ENCODE data around the gene MAP3K21.

MAP3K21 gene

DNA sequence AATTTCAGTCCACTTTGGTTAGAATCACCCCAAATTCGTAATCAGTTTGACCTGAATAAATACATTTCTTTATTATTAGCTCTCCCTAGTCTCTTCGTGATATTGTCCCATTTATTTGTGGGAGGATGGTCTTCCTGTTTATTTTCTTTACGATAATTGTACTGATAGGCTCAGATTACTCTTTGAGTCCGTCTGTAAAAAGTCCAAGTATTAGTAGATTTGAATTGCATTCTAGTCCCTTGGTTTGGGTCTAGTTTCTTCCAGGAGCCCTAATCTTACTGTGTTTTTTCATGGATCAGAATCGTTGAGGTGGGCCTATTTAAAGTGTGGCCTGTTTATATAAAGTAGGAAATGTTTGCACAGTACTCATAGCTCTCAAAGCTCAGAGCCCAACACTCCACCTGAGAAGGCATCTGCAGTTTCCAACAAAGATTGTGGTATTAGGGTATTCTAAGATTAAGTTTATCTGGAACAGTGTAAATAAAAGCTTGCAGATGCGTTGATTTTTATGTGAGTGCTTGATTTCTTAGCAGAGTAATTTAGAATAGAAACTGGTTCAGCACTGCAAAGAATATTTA is 33.1 kb downstream of the MAP3K21 start:
- DNase-seq = no peak

DNA sequence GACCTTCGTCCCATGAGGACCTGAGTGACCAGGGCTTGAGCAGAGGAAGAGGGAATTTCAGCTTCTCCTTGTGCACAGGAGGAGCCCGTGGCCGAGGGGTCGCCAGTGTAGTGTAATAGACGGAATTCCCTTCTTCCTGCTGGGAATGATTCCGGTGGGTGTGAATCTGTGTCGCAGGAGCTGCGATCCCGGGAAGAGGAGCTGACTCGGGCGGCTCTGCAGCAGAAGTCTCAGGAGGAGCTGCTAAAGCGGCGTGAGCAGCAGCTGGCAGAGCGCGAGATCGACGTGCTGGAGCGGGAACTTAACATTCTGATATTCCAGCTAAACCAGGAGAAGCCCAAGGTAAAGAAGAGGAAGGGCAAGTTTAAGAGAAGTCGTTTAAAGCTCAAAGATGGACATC is 34.4 kb downstream of the MAP3K21 start:
- DNase-seq = no peak

DNA sequence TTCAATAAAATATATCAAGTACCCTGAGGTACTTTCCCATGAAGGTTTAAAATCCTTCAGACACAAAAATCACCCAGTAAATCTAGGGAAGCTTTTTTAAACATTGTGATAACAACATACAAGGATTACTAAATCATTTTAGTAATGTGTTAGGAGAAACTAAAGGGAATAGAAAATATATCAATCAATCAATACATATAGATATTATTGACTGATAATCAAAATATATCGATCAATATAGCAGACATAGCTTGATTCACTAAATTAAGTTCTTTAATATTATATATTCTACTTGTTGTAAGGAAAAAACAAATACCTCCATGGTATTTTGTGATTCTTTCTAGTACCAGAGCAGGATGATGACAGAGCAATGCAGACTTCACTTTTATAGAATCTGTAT is 35.2 kb downstream of the MAP3K21 start:
- DNase-seq = no peak

DNA sequence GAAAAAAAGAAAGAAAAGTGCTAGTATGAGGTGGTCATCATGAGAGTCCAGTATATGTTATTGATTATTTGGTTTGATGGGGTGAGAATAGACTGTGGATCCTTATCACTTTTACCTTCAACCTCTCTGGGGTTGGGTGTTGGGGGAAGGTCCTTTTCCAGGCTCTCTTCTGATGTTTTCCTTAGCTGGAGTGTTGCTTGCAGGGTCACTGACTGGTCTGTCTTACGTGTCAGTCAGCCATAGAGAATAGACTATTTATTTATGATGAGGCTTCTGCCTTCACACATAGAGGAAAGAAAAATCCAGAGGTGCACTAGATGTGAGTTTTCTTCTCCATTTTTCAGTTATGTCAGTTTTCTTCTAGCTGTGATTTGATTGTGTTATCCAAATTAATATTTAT is 36.5 kb downstream of the MAP3K21 start:
- no peak for DNase-seq

DNA sequence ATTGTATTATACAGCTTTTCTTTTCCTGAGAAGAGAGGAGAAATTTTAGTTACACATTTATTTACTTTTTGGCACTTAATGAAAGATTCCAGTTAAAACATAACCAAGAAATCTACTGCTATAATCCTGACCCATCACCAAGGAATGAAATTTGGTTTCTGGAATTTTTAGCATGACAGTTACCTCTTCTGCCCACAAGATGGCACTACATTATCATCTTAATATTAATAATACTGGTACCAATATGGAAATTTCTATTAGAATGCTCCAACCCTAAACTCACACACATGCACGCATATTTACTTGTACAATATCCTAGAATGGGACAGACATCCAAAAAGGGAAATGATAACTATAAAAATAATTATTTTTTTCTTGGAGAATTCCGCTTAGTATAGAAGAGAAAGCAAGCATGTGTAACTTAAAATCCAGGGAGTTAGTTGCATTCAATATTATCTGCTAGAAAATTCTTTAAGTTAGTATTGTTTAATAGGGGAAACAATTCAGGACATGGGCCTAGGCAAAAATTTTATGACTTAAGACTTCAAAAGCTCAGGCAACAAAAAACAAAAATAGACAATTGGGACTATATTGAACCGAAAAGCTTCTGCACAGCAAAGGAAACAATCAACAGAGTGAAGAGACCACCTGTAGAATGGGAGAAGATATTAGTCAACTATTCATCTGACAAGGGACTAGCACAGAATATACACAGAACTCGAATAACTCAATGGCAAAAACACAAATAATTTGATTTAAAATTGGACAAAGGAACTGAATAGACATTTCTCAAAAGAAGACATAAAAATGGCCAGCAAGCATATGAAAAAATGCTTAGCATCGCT is 37.4 kb downstream of the MAP3K21 start:
- DNase-seq = peak in 1 of 2 donors; percentile 5

DNA sequence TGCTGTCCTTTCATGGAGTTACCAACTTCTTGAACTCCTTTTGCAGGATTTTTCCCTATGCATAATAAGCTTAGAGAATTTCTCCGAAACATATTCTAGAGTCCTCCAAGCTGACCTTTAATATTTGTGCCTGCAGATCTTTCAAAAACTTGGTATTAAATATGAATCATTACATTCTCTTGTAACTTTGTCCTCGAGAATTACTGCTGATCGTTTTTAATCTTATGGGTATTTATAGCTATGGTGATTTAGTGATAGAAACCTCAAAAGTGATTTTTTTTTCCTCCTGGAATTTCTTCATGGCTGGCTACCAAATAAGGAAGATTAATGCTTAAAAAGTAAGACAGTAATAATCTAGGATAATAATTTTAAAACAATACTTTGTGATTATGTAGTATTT is 39.1 kb downstream of the MAP3K21 start:
- no peak for DNase-seq

DNA sequence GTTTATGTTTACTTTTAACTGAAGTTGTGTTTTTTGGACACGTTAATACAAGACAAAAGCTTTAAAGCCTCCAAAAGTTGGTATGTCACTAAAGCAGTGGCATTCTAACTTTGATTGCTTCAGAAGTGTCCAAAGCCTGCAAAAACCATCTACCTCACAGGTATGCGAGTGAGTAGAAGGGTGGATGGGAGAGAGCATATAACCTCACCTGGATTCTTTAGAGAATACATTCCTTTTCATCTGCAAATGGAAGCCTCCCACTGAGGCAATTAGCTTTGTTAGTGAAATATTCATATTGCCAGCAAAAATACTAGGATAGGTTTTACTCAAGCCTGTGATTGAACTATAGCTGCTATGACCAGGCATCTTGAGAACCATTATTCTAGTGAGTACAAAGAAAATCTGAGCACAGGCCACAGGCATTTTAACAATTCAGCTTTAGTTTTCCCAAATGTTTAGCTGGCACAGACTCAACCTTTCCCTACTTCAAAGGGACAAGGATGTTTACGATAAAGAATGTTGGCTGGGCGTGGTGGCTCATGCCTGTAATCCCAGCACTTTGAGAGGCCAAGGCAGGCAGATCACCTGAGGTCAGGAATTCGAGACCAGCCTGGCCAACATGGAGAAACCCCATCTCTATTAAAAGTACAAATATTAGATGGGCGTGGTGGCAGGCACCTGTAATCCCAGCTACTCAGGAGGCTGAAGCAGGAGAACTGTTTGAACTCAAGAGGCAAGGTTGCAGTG is 39.7 kb downstream of the MAP3K21 start:
- no peak for DNase-seq

DNA sequence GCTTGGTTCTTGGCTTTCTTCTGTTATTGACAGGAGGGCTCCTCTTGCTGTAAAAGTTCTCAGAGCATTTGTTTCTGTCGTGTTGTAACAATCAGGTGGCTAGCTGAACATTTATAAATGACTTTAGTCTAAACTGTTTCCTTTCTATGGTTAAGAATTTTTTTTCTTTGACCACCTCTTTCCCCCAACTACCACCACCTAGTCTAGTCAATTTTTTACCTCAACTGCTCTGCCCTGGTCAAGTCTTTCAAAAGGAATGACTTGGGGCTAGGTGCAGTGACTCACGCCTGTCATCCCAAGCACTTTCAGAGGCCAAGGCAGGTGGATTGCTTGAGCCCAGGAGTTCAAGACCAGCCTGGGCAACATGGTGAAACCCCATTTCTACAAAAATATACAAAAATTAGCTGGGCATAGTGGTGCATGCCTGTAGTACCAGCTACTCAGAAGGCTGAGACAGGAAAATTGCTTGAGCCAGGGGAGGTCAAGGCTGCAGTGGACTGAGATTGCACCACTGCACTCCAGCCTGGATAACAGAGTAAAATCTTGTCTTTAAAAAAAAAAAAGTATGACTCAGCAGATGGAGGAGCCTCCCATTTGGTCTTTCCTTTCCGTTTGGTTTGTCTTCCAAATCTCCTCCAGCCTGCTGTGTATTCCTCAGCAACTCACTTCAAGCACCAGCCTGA is 40.7 kb downstream of the MAP3K21 start:
- no peak for DNase-seq

DNA sequence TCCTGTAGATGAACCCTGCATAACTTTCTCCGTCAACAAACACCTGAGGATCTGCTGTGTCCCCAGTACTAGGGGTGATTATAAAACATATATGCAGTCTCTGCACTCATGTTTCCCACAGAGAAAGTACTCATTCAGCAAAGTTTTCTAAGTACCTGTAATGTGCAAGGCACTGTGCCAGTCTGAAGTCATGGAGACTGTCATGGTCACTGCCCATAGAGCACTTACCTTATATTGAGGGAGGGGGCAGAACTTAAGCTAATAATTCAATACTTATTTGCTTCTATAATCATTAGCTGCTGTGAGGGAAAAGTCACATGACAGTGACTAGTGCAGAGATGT is 41.2 kb downstream of the MAP3K21 start:
- DNase-seq = no peak

DNA sequence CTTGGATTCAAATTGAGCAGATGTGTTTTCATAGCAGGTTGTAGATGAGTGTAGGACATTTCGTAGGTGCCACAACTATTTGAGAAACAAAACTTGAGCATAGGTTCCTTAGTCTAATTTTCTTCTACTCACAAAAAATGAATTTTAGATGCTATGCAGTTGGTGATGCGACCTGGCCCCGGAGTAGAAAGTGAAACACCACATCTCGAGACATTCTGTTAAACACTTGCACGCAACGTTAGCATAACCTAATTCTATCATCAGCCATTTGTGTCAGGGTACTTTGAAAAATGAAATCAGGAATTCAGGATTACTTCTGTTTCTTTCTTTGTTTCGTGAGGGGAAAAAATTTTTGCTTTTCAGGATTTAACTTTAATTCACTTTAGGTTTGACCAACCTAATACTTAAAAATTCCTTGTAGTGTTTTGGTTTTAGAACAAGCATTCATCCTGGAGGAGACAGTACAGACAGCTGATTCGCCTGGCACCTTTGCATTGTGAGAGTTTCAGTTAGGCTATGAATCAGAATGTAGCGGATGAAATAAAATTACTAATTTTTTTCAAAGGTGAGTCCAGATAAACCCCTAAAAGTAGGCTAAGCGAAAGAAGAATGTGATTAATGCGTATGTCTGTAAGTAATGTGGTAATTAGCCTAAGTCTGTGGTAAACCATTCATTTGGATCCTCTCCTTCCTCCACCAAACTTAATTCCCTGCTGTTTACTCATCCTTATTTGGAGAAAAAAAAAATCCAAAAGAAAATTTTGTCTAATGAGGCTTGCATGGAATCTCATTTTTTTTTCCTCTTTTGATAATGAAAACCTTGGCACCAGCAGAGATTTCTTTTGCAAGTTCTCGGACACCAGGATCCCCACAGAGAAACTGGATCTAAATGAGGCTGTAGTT is 44.9 kb downstream of the MAP3K21 start:
- DNase-seq = no peak

DNA sequence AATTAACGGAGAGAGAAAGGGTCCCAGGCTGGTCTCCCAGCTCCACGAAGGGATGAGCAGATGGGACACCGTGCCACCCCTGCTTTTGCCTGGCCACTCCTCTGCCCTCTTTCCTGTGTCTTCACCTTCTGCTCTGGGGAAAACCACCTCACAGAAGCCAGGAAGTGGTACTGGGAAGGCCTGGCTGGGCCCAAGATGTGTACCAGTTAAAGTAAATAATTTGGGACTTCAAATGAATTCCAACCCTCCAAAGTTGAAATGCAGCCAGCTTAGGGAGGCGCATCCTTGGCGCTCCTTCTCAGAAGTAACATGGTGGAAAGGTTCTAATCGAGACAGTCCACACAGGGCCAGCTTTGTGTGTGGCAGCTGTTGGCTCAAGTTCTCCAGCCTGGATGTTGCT is 45.7 kb downstream of the MAP3K21 start:
- no peak for DNase-seq

DNA sequence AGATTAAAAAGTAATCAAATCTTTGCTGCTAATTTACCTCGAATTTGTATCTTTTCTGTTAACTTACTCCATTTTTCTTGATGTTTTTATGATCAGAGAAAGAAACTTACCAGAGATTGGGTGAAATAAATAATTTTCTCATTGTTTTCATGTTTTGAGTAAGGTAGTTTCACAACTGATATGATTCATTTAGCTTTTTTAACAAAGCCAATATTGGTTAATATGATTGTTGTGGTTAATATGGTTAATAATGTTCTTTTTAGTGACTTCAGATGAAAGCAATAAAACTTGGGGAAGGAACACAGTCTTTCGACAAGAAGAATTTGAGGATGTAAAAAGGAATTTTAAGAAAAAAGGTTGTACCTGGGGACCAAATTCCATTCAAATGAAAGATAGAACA is 48.1 kb downstream of the MAP3K21 start:
- no peak for DNase-seq

DNA sequence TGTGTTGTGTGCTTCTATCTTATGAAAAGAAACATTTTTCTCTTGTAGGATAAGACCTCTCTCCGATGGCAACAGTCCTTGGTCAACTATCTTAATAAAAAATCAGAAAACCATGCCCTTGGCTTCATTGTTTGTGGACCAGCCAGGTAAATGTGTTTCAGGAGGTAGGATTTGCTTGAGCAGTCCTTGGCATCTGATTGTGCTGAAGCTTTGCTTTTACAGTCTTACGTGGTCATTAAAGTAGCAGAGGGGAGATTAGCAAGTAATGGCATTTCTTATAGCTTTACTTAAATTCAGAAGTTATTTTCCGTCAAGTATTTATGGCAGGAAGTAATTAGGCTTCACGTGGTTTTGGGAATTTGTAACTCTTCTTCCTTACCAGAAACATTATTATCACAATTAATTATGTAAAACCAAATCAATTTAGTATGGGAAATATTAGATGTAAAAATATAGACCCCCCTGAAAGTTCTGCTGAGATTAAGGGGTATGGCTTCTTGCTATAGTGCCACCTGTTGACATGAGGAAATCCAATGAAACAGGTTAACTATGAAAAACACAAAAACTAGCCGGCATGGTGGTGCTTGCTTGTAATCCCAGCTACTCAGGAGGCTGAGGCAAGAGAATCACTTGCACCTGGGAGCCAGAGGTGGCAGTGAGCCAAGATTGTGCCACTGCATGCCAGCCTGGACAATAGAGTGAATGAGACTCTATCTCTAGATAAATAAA is 49.0 kb downstream of the MAP3K21 start:
- no peak for DNase-seq

DNA sequence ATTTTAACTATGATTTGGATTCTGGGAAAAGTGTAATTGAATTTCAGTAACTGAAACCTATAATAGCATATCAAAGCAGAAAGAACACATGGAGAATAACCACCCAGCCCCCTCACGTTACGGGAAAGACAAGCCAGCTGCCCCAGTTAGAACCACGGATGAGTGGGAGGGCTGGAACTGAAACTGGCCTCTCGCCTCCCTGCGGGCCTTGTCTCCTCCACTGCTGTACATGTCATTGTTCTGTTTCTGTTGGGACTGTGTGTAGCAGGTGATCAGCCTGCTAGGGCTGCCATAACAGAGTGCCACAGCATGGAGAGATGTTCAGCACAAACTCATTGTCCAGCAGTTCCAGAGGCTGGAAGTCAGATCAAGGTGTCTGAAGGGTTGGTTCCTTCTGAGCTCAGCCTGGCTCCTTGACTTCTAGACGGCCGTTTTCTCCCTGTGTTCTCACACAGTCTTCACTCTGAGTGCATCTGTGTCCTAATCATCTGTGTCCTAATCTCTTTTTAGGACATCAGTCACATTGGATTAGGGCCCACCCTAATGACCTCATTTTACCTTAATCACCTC is 52.4 kb downstream of the MAP3K21 start:
- DNase-seq = no peak

DNA sequence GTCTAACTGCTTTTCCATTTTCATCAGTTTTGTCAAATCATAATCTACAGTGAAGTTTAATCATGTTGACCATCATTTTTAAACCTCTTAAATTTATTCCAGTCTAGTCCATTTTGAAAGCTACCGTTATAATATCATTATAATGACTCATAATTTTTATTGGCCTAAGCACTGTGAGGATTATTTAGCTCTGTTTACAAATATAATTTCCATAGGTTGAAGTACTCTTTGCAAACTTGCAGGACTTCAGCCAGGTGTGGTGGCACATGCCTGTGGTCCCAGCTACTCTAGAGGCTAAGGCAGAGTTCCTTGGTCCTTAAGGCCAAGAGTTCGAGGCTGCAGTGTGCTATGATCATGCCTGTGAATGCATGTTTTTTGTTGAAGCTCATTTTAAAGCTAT is 54.3 kb downstream of the MAP3K21 start:
- DNase-seq = no peak

DNA sequence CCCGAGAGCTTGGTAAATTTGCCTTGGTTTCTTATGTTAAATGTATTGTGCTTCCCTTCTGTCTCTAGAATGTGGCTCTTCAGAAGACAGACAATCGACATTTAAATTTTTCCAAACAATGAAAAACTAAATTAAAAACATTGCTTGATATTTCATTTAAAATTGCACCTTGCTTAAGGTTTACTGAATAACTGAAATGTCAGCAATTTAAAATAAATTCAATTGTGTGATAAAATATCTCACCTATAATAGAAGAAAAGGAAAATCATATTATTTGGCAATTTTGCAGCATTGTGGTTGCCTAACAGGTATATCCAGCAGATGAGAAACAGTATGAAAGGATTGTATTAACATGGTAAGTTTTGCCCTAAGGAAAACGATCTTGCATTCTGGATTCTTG is 56.5 kb downstream of the MAP3K21 start:
- no peak for DNase-seq

DNA sequence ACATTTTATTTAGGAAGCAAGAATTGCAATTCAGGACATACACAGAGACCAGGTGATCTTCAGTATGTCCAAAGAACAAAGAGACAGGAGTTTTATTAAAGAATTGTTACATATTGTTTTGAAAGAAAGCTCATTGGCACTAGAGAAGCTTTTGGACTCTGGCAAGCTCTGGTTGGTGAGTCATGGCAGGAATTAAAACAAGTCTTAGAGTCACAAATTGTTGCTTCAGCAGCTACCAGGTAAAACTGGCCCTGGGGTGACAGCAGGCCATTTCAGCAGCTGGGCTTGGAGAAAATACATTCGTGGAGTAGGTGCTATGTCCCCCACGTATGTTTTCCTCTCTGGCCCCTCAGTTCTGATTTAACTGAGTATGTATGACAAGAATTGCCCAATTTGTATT is 58.8 kb downstream of the MAP3K21 start:
- DNase-seq = no peak

DNA sequence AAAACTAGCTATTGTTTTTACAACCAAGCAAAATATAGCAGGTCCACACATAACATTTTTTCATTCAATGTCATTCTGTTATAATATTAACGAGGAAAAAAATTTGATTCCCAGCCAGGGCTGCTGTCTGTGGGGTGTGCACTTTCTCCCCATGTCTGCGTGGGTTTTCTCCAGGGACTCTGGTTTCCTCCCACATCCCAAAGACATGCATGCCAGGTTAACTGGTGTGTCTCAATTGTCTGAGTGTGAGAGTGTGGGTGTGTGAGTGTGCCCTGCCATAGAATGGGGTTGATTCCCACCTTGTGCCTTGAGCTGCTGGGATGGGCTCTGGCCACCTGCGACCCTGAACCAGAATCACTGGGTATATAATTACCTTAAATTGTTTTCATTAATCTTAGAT is 60.1 kb downstream of the MAP3K21 start:
- no peak for DNase-seq

DNA sequence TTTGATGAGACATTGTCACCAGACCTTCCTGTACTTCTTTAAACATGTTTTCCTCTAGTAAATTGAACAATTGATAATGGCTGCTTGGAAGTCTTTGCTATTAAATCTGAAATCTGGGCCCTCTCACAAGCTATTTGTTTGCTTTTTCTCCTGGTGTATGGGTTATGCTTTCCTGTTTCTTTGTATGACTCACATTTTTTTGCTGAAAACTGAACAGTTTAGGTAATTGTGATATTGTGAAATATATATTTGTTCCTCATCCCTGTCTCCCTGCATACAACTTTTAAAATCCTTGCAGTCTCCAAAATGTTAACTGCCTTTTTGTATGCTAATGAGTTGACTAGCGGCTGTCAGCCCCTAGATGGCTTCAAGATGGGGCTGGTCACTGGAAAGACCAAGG is 61.6 kb downstream of the MAP3K21 start:
- no peak for DNase-seq

DNA sequence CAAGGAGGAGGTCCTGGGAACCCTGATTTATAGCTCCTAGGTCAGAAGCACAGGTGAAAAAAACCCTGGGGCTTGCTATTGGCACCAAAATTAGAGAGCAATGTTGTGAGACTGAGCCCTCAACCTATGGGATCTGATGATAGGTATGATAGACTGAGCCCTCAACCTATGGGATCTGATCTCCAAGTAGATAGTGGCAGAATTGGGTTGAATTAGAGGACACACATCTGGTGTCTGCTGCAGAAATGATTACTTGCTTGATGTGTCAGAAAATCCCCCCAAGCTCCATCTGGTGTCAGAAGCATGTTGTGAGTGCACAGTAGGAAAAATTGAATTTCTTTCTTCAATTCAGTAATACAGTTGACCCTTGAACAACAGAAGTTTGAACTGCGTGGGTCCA is 62.4 kb downstream of the MAP3K21 start:
- DNase-seq = no peak

Measured in CD4-positive, alpha-beta T cell treated with Interleukin-4 for 1 hour (primary cell).